AG10803 (cell line): Measurements from ENCODE around the gene MS4A1.

Experiments used
- DNase-seq: peaks from one replicate; pipeline ENCODE4 v3.0.0; 2010; ENCODE audit warnings: low read depth
- H3K4me3 ChIP-seq: 2 replicates; pipeline ENCODE4 v1.5.1; 2011; ENCODE audit warnings: mild to moderate bottlenecking, low read length, control low read depth
- TF ChIP-seq, protein P1 (sequence below): conservative IDR thresholded peaks from 2 replicates; pipeline ENCODE4 v1.5.1; 2011; ENCODE audit warnings: mild to moderate bottlenecking, low read length, control low read depth, inconsistent platforms

Gene MS4A1

DNA sequence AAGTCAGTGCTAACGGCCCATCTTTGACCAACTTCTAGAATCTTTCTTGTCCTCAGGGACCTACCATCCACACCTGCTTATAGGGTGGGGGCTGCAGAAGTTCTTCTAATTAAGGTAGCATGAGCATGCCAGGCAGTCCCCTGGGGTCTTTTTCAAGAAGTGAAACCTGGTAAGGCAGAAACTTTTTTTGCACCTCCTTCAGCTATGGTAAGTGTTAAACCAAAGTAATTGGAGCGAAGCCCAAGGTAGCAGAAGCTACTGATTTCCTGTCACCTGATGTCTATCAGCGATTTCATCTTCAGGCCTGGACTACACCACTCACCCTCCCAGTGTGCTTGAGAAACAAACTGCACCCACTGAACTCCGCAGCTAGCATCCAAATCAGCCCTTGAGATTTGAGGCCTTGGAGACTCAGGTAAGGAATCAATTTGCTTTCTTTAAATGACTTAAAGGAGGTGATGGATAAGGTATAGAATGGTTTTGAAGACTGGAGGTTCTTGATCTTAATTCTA, at the start of gene MS4A1:
TSS of gene MS4A1 (plus strand) at position 317 of the 512 bp plus-strand sequence. CDS start 6,528 bp downstream, outside the sequence.
- no peak for DNase-seq
- no peak within 1 kb of the TSS for H3K4me3 ChIP-seq
- TF ChIP-seq, protein P1, sequence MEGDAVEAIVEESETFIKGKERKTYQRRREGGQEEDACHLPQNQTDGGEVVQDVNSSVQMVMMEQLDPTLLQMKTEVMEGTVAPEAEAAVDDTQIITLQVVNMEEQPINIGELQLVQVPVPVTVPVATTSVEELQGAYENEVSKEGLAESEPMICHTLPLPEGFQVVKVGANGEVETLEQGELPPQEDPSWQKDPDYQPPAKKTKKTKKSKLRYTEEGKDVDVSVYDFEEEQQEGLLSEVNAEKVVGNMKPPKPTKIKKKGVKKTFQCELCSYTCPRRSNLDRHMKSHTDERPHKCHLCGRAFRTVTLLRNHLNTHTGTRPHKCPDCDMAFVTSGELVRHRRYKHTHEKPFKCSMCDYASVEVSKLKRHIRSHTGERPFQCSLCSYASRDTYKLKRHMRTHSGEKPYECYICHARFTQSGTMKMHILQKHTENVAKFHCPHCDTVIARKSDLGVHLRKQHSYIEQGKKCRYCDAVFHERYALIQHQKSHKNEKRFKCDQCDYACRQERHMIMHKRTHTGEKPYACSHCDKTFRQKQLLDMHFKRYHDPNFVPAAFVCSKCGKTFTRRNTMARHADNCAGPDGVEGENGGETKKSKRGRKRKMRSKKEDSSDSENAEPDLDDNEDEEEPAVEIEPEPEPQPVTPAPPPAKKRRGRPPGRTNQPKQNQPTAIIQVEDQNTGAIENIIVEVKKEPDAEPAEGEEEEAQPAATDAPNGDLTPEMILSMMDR, result no peak

DNA sequence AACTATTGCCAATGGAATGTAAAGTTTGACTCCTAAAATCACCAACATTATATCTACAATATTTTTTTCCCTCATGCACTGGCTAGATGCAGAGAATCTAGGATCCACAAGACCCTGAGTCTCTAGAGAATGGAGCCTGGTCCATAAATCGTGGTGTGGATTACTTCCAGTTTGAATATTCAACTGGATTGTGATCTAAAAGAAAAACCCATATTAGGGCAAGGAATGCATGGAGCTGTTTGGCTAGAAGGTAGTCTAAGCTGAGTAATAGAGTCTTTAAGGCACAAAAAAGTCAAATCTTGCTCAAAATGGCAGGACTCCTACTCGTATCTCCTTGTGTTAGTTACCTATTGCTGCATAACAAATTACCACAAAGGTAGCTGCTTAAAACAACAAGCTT, 35.6 kb upstream of the MS4A1 start:
- TF ChIP-seq, protein P1, result no peak
- no peak for DNase-seq
- H3K4me3 ChIP-seq, result no peak overlapping the region

DNA sequence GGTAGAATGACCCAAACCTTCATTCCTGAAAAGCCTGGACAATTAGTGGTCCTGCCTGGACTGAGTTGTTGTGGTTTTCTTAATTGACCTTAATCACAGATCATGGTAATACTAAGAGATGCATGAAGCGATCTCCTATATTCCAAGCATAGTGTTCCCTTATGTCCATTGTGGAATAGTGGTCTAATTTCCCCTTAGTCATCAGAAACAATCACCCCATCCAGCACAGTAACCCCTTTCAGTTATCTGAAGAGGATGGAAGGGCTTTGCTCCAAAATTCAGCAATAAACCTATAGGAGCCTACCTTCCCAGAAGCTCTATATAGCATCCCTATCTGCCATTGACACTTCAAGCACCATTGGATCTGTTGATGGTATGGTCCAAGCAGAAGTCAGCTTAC, 33.0 kb upstream of the MS4A1 start:
- DNase-seq, result no peak
- TF ChIP-seq, protein P1, result no peak
- H3K4me3 ChIP-seq, result no peak overlapping the region

DNA sequence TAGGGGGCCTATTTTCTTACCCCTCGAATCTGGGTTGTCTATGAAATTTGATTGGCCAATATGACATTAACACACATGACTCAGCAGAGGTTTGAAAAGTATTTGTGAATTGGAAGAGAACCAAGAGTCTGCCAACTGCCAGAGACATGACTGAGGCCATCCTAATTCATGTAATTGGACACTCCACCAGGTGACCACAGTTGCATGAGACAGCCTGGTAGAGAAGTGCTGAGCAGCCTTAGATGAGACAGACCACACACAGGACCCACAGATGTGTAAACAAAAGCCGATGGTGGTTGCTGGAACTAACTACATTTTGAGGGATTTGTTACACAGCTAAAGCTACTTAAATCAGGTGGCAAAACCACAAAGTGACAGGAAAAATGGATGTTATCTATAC, 27.1 kb upstream of the MS4A1 start:
- H3K4me3 ChIP-seq, result no peak overlapping the region
- no peak for DNase-seq
- TF ChIP-seq, protein P1, result no peak

DNA sequence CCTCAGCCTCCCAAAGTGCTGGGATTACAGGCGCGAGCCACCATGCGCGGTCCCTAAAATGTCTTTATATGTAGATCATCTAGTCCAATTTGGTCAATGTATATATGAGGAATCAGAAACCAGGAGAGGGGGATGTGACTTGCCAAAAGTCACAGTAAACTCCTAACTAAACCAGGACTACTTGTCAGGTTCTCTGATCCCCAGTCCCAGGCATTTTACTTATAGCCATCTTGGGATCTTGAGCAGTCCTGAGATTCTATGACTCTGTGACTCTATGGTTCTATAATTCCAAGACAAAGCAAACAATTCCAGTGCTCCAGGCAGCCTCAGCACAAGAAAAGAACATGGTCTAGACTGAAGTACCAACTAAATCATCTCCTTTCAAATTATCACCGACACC, 26.4 kb upstream of the MS4A1 start, which contains the start of gene MS4A5:
TSS of gene MS4A5 (plus strand) at position 301 of the 400 bp plus-strand sequence. CDS start 103 bp downstream, outside the sequence.
- H3K4me3 ChIP-seq, result no peak within 1 kb of the TSS
- DNase-seq, result no peak
- TF ChIP-seq, protein P1, result no peak

DNA sequence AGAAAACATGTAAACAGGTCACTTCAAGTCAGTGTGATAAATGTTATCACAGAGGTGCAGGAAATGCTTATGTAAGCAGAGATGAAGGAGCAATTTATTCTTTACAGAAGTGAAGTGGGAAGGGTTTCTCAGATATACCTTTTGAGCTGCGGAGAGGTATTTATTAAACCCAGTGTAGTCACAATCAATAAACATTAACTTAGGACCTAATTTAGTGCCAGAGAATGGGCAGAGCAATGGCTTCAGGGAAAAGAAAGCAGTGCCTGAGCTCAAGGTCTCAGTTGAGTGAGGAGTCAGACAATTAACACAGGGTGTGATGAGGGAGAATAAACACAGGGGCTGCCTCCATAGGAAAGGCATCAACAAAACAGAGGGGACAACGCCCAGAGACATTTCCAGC, 24.4 kb upstream of the MS4A1 start:
- H3K4me3 ChIP-seq, result no peak overlapping the region

DNA sequence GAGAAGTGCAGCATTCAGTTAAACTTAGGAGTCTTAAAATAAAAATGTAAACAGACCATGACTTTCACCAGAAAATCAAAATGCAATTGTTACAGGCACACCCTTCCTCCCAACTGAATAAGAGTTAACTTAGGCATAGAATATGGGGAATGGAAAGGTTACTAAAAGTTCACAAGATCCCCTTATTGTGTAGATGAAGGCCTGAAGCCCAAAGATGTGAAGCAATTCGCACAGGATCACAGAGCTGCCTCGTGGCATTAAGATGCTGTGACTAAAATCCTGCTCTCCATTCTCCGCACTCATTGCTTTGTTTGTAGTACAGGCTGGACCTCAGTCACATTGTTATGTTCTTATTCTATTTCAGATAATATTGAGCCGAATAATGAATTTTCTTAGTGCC, 22.2 kb upstream of the MS4A1 start:
- no peak overlapping the region for H3K4me3 ChIP-seq
- DNase-seq, result no peak
- TF ChIP-seq, protein P1, result no peak

More for the DNA sequence above, 24.4 kb upstream of the MS4A1 start:
- TF ChIP-seq, protein P1, result no peak
- no peak for DNase-seq
